Measurements from ENCODE around the gene PAF1. TPM values are rescaled to one million over a fixed set of nuclear protein-coding genes. Genes with fewer than 3 reads are reported as not detected.

Gene PAF1
- polyA plus RNA-seq, 1 donor from 2014 or later, result 37.3 TPM

DNA sequence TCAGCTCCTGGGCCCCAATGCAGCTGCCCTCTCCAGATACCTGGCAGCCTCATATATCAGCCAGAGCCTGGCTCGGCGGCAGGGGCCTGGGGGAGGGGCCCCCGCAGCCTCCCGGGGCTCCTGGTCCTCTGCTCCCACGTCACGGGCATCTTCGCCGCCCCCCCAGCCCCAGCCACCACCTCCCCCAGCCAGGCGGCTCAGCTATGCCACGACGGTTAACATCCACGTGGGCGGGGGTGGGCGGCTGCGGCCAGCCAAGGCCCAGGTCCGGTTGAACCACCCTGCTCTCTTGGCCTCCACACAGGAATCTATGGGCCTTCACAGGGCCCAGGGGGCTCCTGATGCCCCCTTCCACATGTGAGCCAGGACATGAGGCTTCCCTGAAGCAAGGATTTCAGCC lies 34.0 kb upstream of the PAF1 start:
- H3F3A ChIP-seq (ENCODE audit: insufficient read depth, low read length, poor library complexity, severe bottlenecking), result no peaks in the 10 kb centered on the region
- no peak overlapping the region for H3K27ac ChIP-seq (ENCODE audit: low read length)
- no peaks in the 10 kb centered on the region for H3K79me2 ChIP-seq (replicated peaks; ENCODE audit: insufficient read depth, low read length)
- no peak overlapping the region for H3K9ac ChIP-seq (ENCODE audit: low read length)
- H4K20me1 ChIP-seq (ENCODE audit: insufficient read depth), result no peaks in the 10 kb centered on the region
- no peak overlapping the region for H3K4me2 ChIP-seq (ENCODE audit: low read length)
- H3K9me2 ChIP-seq (ENCODE audit: insufficient read depth, low read length), result no peaks in the 10 kb centered on the region
- H3K27me3 ChIP-seq (ENCODE audit: insufficient read depth, low read depth, low read length), result no peaks in the 10 kb centered on the region
- H3K4me3 ChIP-seq (ENCODE audit: low read length), result no peak overlapping the region
- no peak overlapping the region for H2AFZ ChIP-seq (ENCODE audit: low read depth, low read length)
- H3K9me3 ChIP-seq (ENCODE audit: low read length), result no peaks in the 10 kb centered on the region
- no peaks in the 10 kb centered on the region for H3K36me3 ChIP-seq (ENCODE audit: insufficient read depth, low read length)
- TF ChIP-seq RAD21 (conservative IDR thresholded peaks at IDR 0.05) (no peak), EP300 (conservative IDR thresholded peaks at IDR 0.05; ENCODE audit: poor library complexity, severe bottlenecking) (no peak), EZH2 (IDR thresholded peaks at IDR 0.05; ENCODE audit: borderline replicate concordance, insufficient read depth, low read length, poor library complexity, severe bottlenecking) (no peak), SMC3 (conservative IDR thresholded peaks at IDR 0.05; ENCODE audit: poor library complexity) (no peak), MXI1 (conservative IDR thresholded peaks at IDR 0.05; ENCODE audit: poor library complexity, severe bottlenecking) (no peak)
- TF ChIP-seq, protein P1, sequence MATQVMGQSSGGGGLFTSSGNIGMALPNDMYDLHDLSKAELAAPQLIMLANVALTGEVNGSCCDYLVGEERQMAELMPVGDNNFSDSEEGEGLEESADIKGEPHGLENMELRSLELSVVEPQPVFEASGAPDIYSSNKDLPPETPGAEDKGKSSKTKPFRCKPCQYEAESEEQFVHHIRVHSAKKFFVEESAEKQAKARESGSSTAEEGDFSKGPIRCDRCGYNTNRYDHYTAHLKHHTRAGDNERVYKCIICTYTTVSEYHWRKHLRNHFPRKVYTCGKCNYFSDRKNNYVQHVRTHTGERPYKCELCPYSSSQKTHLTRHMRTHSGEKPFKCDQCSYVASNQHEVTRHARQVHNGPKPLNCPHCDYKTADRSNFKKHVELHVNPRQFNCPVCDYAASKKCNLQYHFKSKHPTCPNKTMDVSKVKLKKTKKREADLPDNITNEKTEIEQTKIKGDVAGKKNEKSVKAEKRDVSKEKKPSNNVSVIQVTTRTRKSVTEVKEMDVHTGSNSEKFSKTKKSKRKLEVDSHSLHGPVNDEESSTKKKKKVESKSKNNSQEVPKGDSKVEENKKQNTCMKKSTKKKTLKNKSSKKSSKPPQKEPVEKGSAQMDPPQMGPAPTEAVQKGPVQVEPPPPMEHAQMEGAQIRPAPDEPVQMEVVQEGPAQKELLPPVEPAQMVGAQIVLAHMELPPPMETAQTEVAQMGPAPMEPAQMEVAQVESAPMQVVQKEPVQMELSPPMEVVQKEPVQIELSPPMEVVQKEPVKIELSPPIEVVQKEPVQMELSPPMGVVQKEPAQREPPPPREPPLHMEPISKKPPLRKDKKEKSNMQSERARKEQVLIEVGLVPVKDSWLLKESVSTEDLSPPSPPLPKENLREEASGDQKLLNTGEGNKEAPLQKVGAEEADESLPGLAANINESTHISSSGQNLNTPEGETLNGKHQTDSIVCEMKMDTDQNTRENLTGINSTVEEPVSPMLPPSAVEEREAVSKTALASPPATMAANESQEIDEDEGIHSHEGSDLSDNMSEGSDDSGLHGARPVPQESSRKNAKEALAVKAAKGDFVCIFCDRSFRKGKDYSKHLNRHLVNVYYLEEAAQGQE (IDR thresholded peaks at IDR 0.05; ENCODE audit: borderline replicate concordance), result no peak
- TF ChIP-seq, protein P2, sequence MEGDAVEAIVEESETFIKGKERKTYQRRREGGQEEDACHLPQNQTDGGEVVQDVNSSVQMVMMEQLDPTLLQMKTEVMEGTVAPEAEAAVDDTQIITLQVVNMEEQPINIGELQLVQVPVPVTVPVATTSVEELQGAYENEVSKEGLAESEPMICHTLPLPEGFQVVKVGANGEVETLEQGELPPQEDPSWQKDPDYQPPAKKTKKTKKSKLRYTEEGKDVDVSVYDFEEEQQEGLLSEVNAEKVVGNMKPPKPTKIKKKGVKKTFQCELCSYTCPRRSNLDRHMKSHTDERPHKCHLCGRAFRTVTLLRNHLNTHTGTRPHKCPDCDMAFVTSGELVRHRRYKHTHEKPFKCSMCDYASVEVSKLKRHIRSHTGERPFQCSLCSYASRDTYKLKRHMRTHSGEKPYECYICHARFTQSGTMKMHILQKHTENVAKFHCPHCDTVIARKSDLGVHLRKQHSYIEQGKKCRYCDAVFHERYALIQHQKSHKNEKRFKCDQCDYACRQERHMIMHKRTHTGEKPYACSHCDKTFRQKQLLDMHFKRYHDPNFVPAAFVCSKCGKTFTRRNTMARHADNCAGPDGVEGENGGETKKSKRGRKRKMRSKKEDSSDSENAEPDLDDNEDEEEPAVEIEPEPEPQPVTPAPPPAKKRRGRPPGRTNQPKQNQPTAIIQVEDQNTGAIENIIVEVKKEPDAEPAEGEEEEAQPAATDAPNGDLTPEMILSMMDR (IDR thresholded peaks at IDR 0.05; ENCODE audit: poor library complexity, severe bottlenecking), result no peak

DNA sequence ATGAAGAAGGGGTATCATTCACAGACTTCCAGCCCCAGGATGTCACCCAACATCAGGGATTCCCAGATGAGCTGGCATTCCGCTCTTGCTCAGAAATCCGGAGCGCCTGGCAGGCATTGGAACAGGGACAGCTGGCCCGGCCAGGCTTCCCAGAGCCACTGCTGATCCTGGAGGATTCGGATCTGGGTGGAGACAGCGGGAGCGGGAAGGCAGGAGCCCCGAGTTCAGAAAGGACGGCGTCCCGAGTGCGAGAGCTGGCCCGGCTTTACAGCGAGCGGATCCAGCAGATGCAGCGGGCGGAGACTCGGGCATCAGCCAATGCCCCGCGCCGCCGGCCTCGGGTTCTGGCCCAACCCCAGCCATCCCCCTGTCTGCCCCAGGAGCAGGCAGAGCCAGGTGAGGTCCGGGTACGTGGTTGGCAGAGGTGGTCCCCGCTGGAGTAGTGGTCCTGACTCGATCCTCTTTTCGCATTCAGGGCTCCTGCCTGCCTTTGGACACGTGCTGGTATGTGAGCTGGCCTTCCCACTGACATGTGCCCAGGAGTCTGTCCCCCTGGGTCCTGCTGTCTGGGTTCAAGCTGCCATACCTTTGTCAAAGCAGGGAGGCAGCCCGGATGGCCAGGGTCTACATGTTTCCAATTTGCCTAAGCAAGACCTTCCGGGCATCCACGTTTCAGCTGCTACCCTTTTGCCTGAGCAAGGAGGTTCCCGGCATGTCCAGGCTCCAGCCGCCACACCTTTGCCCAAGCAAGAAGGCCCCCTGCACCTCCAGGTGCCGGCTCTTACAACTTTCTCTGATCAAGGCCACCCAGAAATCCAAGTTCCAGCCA lies 32.6 kb upstream of the PAF1 start:
- Histone ChIP-seq H3K4me2 (ENCODE audit: low read length) (no peak overlapping the region), H4K20me1 (ENCODE audit: insufficient read depth) (no peaks in the 10 kb centered on the region), H3K27ac (ENCODE audit: low read length) (no peak overlapping the region), H3K36me3 (ENCODE audit: insufficient read depth, low read length) (no peaks in the 10 kb centered on the region), H3K79me2 (replicated peaks; ENCODE audit: insufficient read depth, low read length) (no peaks in the 10 kb centered on the region), H3F3A (ENCODE audit: insufficient read depth, low read length, poor library complexity, severe bottlenecking) (no peaks in the 10 kb centered on the region), H3K27me3 (ENCODE audit: insufficient read depth, low read depth, low read length) (no peaks in the 10 kb centered on the region), H3K9ac (ENCODE audit: low read length) (no peak overlapping the region), H3K9me3 (ENCODE audit: low read length) (no peaks in the 10 kb centered on the region), H3K9me2 (ENCODE audit: insufficient read depth, low read length) (no peaks in the 10 kb centered on the region), H3K4me3 (ENCODE audit: low read length) (no peak overlapping the region), H2AFZ (ENCODE audit: low read depth, low read length) (no peak overlapping the region)
- TF ChIP-seq SMC3 (conservative IDR thresholded peaks at IDR 0.05; ENCODE audit: poor library complexity) (no peak), EP300 (conservative IDR thresholded peaks at IDR 0.05; ENCODE audit: poor library complexity, severe bottlenecking) (no peak), POLR2AphosphoS5 (IDR thresholded peaks at IDR 0.05) (no peak), EZH2 (IDR thresholded peaks at IDR 0.05; ENCODE audit: borderline replicate concordance, insufficient read depth, low read length, poor library complexity, severe bottlenecking) (no peak), TAF1 (IDR thresholded peaks at IDR 0.05; ENCODE audit: low read depth) (no peak)
- TF ChIP-seq, protein P1 (IDR thresholded peaks at IDR 0.05; ENCODE audit: borderline replicate concordance), result no peak

Measured in neural cell (in vitro differentiated cells).